ENCODE data around the gene CBX1. TPM values are rescaled to one million over a fixed set of nuclear protein-coding genes. Genes with fewer than 3 reads are reported as not detected.

Gene CBX1
- total and polyA plus RNA-seq, 2 of the 4 experiments (the other 2 are of a cell fraction): 35.0 to 54.9 TPM

DNA sequence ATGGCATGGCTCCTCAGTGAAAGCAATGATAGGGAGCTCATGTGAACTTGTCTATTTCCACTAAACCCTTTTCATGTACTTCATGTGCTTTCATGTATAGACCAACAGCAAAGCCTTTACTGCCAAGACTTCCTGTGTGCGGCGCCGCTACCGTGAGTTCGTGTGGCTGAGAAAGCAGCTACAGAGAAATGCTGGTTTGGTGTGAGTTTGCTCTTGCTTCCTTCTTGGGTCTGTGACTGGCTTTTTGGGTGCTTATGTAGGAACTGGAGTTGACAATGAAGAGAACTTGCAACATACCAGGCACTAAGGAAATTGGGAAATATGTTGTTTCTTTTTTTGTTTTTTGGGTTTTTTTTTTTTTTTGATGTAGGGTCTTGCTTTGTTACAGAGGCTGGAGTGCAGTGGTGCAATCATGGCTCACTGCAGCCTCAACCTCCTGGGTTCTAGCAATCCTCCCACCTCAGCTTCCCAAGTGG, 12.0 kb upstream of the CBX1 start:
- Histone ChIP-seq H3K9me1 (ENCODE audit: insufficient read depth, low read length) (no peaks in the 10 kb centered on the region), H4K20me1 (ENCODE audit: insufficient read depth, low read length) (peaks cover 2% of the 10 kb centered on the region; the same call in 1 of the 2 replicates), H3K79me1 (ENCODE audit: low read depth in 1 of 2, low read length in 2 of 2) (peaks cover 22 to 47% of the 10 kb centered on the region in 2 experiments), H3K27ac (ENCODE audit: insufficient read depth, low read length) (no peak overlapping the region), H2AFZ (replicated peaks; ENCODE audit: low read length, poor library complexity) (no peak overlapping the region), H3K4ac (ENCODE audit: low read depth, low read length) (no peak overlapping the region), H3K14ac (replicated peaks; ENCODE audit: low read depth, low read length) (no peak overlapping the region), H3K9me3 (ENCODE audit: control insufficient read depth, insufficient read depth, low read length) (no peaks in the 10 kb centered on the region), H2BK120ac (ENCODE audit: low read depth, low read length) (no peak overlapping the region), H4K5ac (ENCODE audit: low read depth, low read length) (no peak overlapping the region), H2BK5ac (ENCODE audit: low read depth, low read length, poor library complexity, severe bottlenecking) (no peak overlapping the region), H3K4me3 (ENCODE audit: insufficient read depth, low read depth, low read length) (no peak overlapping the region), H4K91ac (ENCODE audit: insufficient read depth, low read depth, low read length) (no peak overlapping the region), H2AK9ac (replicated peaks; ENCODE audit: low read depth, low read length, poor library complexity) (no peak overlapping the region), H2AK5ac (ENCODE audit: low read depth, low read length) (no peak overlapping the region), H3K23ac (ENCODE audit: low read depth, low read length) (no peak overlapping the region), H3K4me1 (ENCODE audit: control insufficient read depth, insufficient read depth, low read length) (no peaks in the 10 kb centered on the region), H3K27me3 (ENCODE audit: control insufficient read depth, insufficient read depth, low read length) (no peaks in the 10 kb centered on the region), H2BK20ac (ENCODE audit: low read depth, low read length) (no peak overlapping the region), H4K8ac (ENCODE audit: low read depth in 2 of 2, low read length in 2 of 2) (no peak overlapping the region), H2BK15ac (ENCODE audit: low read depth, low read length) (no peak overlapping the region), H3K36me3 (ENCODE audit: control insufficient read depth, insufficient read depth, low read length) (peaks cover 13% of the 10 kb centered on the region), H3K4me2 (ENCODE audit: low read depth, low read length) (no peak overlapping the region), H3K56ac (ENCODE audit: extremely low read depth, insufficient read depth, low read length) (no peak overlapping the region), H3K9ac (ENCODE audit: low read depth, low read length) (no peak overlapping the region), H3K18ac (ENCODE audit: low read depth, low read length) (no peak overlapping the region)
- WGBS, 2 experiments (ENCODE audit: extremely low coverage in 2 of 2, insufficient read length in 1 of 2): no CpG with 5 or more reads among the region's 5 CpGs
- CTCF ChIA-PET: no interaction called here
- in situ Hi-C loops (cut with MboI; ENCODE audit: low sequenced_read_pairs): no loop called here
- intact Hi-C loops (cut with micrococcal nuclease): no loop called here
- dilution Hi-C loops (cut with HindIII; ENCODE audit: low sequenced_read_pairs, unreplicated experiment): no loop called here
- TF ChIP-seq, protein P1, sequence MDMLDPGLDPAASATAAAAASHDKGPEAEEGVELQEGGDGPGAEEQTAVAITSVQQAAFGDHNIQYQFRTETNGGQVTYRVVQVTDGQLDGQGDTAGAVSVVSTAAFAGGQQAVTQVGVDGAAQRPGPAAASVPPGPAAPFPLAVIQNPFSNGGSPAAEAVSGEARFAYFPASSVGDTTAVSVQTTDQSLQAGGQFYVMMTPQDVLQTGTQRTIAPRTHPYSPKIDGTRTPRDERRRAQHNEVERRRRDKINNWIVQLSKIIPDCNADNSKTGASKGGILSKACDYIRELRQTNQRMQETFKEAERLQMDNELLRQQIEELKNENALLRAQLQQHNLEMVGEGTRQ (IDR thresholded peaks at IDR 0.05; ENCODE audit: low read depth, low read length): no peak
- TF ChIP-seq RFX5 (IDR thresholded peaks at IDR 0.05; ENCODE audit: low read depth, low read length): no peak
- TF ChIP-seq MAZ (IDR thresholded peaks at IDR 0.05; ENCODE audit: borderline replicate concordance, low read depth, low read length): no peak
- TF ChIP-seq FOS (IDR thresholded peaks at IDR 0.05; ENCODE audit: low read depth, low read length): no peak
- no peak for TF ChIP-seq BHLHE40 (IDR thresholded peaks at IDR 0.05; ENCODE audit: low read depth, low read length)
- TF ChIP-seq POLR2A (IDR thresholded peaks at IDR 0.05; ENCODE audit: low read depth, low read length): no peak
- no peak for TF ChIP-seq RAD21 (IDR thresholded peaks at IDR 0.05; ENCODE audit: low read length)
- TF ChIP-seq NFE2L2 (IDR thresholded peaks at IDR 0.05; ENCODE audit: low read depth, low read length): no peak
- DNase-seq: no peak
- POLR2A ChIA-PET (ENCODE audit: unreplicated experiment): no interaction called here
- BruUV-seq (replicated peaks): no TSS peak
- no peak for ATAC-seq (ENCODE audit: low read depth)
